Gastrocnemius medialis (tissue), 4 donors: ENCODE data around the gene PRRG4.

Experiments used
- CTCF ChIP-seq, 5 experiments: fragments of 450-650 bp in 3 of 5; fragments of 200-600 bp in 2 of 5; sonication (generic) in 2 of 5; IDR thresholded peaks in 4 of 5; conservative IDR thresholded peaks in 1 of 5; 1 replicate in 4 of 5; 2 replicates in 1 of 5; pipeline ENCODE4 v1.5.1; 2016 to 2019; ENCODE audit warnings: antibody characterized with exemption in 5 of 5, mild to moderate bottlenecking in 3 of 5, moderate library complexity in 3 of 5
- POLR2A ChIP-seq, 2 donors: fragments of 450-650 bp; IDR thresholded peaks; one replicate each; pipeline ENCODE4 v1.6.1; 2017; ENCODE audit warnings: antibody characterized with exemption in 2 of 2, mild to moderate bottlenecking in 2 of 2, moderate library complexity in 2 of 2

- TF ChIP-seq POLR2A (IDR thresholded peaks at IDR 0.05) = no peak
- no peak for TF ChIP-seq CTCF (IDR thresholded peaks at IDR 0.05 in 4 of 5, conservative IDR thresholded peaks at IDR 0.05 in 1 of 5)
These were observed 8.2 kb upstream of the PRRG4 start for GRCh38 chr11:32821517-32821916.
